MCF 10A (cell line): ENCODE data around the gene DNAJA3. TPM values are rescaled to one million over a fixed set of nuclear protein-coding genes. Genes with fewer than 3 reads are reported as not detected.

ENCODE experiments used
- BruUV-seq: library from RNA; stranded (reverse); fragments of 400-500 nt; replicated peaks from 2 replicates; lab custom pipeline; 2021; lab: Mats Ljungman, UMichigan
- CTCF ChIA-PET: fragments of 300-600 bp; sonication (Branson Sonifier 250); formaldehyde crosslinking; extraction: SDS; loops from one replicate; lab custom pipeline; 2021; ENCODE audit warnings: antibody characterized with exemption, inconsistent platforms; lab: Yijun Ruan, JAX
- POLR2A ChIA-PET: fragments of 300-600, 350-650 bp; sonication (Branson Sonifier 250); formaldehyde crosslinking; extraction: SDS; loops from one replicate; lab custom pipeline; 2020; ENCODE audit warnings: antibody characterized with exemption, inconsistent platforms; lab: Yijun Ruan, JAX
- DNase-seq: peaks from one replicate; pipeline ENCODE4 v3.0.0-alpha.2; 2018; ENCODE audit not compliant: unreplicated experiment
- H3K27ac Mint-ChIP-seq: one replicate; pipeline ENCODE4 v1.8.0; 2022; ENCODE audit warnings: mild to moderate bottlenecking, low read depth, mixed read lengths; ENCODE audit not compliant: unreplicated experiment
- H3K27me3 Mint-ChIP-seq: one replicate; pipeline ENCODE4 v1.8.0; 2022; ENCODE audit warnings: mixed read lengths; ENCODE audit not compliant: insufficient read depth, unreplicated experiment
- H3K36me3 Mint-ChIP-seq: one replicate; pipeline ENCODE4 v1.8.0; 2022; ENCODE audit warnings: mild to moderate bottlenecking, moderate library complexity, mixed read lengths; ENCODE audit not compliant: insufficient read depth, unreplicated experiment
- H3K4me1 Mint-ChIP-seq: one replicate; pipeline ENCODE4 v1.8.0; 2022; ENCODE audit warnings: mixed read lengths; ENCODE audit not compliant: insufficient read depth, unreplicated experiment
- H3K4me3 Mint-ChIP-seq: one replicate; pipeline ENCODE4 v1.8.0; 2022; ENCODE audit warnings: mild to moderate bottlenecking, moderate library complexity, mixed read lengths; ENCODE audit not compliant: unreplicated experiment
- H3K9me3 Mint-ChIP-seq: one replicate; pipeline ENCODE4 v1.8.0; 2022; ENCODE audit warnings: mixed read lengths; ENCODE audit not compliant: unreplicated experiment
- intact Hi-C: fragments of 100-400 bp; cut with micrococcal nuclease; formaldehyde crosslinking; loops from 2 replicates; pipeline ENCODE4 v1.14.1; 2022
- total RNA-seq: library from RNA; stranded (reverse); gene quantifications from 2 replicates; pipeline ENCODE4 v1.2.3, GENCODE V29; 2022
- TF ChIP-seq, protein P1 (sequence below): fragments of 200-600 bp; IDR thresholded peaks from one replicate; pipeline ENCODE4 v1.8.0; 2022; ENCODE audit warnings: antibody characterized with exemption, mild to moderate bottlenecking; ENCODE audit not compliant: unreplicated experiment

DNAJA3 gene
- total RNA-seq, 1 experiment from 2014 or later: 101 TPM

DNA sequence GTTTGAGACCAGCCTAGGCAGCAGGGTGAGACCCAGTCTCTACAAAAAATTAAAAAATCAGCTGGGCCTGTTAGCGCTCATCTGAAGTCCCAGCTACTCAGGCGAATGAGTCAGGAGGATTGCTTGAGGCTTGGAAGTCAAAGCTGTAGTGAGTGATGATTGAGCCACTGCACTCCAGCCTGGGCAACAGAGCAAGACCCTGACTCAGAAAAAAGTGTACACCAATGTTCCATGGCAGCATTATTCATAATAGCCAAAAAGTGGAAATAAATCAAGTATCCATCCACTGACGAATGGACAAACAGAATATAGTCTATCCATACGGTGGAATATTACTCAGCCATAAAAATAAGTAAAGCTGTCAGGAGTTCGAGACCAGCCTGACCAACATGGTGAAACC lies 46.2 kb downstream of the DNAJA3 start:
- Mint-ChIP-seq H3K27me3 (no peaks in the 10 kb centered on the region), H3K9me3 (no peaks in the 10 kb centered on the region), H3K4me1 (no peaks in the 10 kb centered on the region), H3K27ac (no peak overlapping the region), H3K4me3 (no peak overlapping the region), H3K36me3 (peaks cover 50% of the 10 kb centered on the region)
- BruUV-seq: no TSS peak
- POLR2A ChIA-PET: no interaction called here
- no peak for DNase-seq
- CTCF ChIA-PET: interaction anchor here (0.6 to 1.5 kb wide), 2 partner anchors 35 to 59 kb away, joined by 4 to 13 read pairs; no protein-coding TSS in a partner anchor
- TF ChIP-seq, protein P1, sequence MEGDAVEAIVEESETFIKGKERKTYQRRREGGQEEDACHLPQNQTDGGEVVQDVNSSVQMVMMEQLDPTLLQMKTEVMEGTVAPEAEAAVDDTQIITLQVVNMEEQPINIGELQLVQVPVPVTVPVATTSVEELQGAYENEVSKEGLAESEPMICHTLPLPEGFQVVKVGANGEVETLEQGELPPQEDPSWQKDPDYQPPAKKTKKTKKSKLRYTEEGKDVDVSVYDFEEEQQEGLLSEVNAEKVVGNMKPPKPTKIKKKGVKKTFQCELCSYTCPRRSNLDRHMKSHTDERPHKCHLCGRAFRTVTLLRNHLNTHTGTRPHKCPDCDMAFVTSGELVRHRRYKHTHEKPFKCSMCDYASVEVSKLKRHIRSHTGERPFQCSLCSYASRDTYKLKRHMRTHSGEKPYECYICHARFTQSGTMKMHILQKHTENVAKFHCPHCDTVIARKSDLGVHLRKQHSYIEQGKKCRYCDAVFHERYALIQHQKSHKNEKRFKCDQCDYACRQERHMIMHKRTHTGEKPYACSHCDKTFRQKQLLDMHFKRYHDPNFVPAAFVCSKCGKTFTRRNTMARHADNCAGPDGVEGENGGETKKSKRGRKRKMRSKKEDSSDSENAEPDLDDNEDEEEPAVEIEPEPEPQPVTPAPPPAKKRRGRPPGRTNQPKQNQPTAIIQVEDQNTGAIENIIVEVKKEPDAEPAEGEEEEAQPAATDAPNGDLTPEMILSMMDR: no peak
- intact Hi-C loops: no loop called here

DNA sequence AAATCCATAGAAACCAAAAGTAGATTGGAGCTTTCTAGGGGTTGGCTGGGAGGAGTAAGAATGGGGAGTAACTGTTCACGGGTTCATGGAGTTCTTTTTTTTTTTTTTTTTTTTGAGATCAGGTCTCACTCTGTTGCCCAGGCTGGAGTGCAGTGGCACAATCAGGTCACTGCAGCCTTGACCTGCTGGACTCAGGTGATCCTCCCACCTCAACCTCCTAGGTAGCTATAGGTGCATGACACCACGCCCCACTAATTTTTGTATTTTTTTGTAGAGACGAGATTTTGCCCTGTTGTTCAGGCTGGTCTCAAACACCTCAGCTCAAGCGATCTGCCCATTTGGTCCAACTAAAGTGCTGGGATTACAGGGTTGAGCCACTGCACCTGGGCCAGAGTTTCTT lies 47.2 kb downstream of the DNAJA3 start:
- no peak for DNase-seq
- Mint-ChIP-seq H3K4me3 (peak overlapping the region; percentile 80), H3K27me3 (no peaks in the 10 kb centered on the region), H3K9me3 (no peaks in the 10 kb centered on the region), H3K4me1 (peaks cover 2% of the 10 kb centered on the region), H3K36me3 (peaks cover 39% of the 10 kb centered on the region), H3K27ac (no peak overlapping the region)
- BruUV-seq: no TSS peak
- ChIA-PET CTCF (interaction anchor here (0.6 to 1.6 kb wide), 5 partner anchors 27 to 113 kb away, joined by 4 to 6 read pairs (median 4); no protein-coding TSS in a partner anchor), POLR2A (interaction anchor here (6.3 kb wide), 1 partner anchor 27 kb away, joined by 63 read pairs; no protein-coding TSS in a partner anchor)
- TF ChIP-seq, protein P1: no peak
- intact Hi-C loops: no loop called here

DNA sequence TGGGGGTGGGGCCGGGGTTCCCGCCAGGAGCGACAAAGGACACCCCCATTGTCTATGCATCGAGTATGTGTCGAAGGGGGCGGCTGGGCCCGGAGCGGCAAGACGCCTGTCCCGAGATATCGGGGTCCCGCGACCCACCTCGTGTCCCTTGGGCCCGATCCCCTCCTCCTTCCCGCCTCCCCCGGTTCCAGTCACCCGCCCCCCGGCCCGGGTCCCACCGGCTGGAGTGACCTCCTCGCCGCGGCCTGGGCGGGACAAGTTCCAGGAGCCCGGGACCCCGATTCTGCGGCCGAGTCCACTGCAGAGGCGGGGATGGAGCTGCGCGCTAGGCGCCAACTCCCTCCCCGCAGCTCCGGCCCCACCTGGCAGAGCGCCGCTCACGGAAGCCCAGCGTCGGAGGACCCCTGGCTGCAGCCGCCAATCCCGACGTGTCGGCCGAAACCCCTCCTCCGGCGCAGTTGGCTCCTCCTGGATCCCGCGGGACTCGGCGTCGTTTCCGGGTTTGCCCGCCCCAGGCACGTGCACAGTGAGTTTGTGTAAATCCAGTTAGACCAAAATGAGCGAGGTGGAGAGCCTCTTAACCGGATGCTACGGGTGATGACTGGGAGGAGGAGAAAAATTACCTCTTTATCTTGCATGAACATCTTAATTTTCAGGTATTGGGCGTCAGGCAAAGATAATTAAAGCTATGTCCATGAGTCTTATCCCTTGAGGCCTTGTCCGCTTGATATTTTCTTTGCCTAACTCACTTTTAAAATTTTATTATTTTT lies 48.7 kb downstream of the DNAJA3 start, which contains the start of gene NMRAL1:
NMRAL1 (minus strand) TSS at position 434 of the 770 bp plus-strand sequence. CDS start 493 bp downstream, outside the sequence.
- BruUV-seq: TSS peak; percentile 36
- Mint-ChIP-seq H3K36me3 (peaks cover 24% of the 10 kb centered on the region), H3K27ac (peak within 1 kb of the TSS; percentile 93), H3K9me3 (no peaks in the 10 kb centered on the region), H3K4me1 (peaks cover 6% of the 10 kb centered on the region), H3K27me3 (no peaks in the 10 kb centered on the region), H3K4me3 (peak within 1 kb of the TSS; percentile 80)
- TF ChIP-seq, protein P1: no peak
- ChIA-PET POLR2A (interaction anchor here (0.6 to 6.3 kb wide), 14 partner anchors 10 to 471 kb away, joined by 3 to 63 read pairs (median 4); partner anchors contain the start of gene CORO7), CTCF (interaction anchor here (0.6 to 1.2 kb wide), 4 partner anchors 9 to 395 kb away, joined by 3 to 4 read pairs (median 4); partner anchors contain the start of gene MGRN1)
- DNase-seq: peak; percentile 94
- intact Hi-C loops: no loop called here
